ENCODE data around the gene NCS1. TPM values are rescaled to one million over a fixed set of nuclear protein-coding genes. Genes with fewer than 3 reads are reported as not detected.

Gene NCS1
- total RNA-seq, 1 experiment from 2014 or later, result 68.7 TPM

GRCh38 chr9:130267930-130268329 is 95.7 kb downstream of the NCS1 start:
- ChIA-PET RAD21 (ENCODE audit: low non-redundant PET in 1 of 2, low total read pairs in 2 of 2, uncharacterized antibody in 2 of 2, unreplicated experiment in 2 of 2) (no interaction called here), CTCF (no interaction called here), POLR2A (no interaction called here)
- DNase-seq (ENCODE audit: low read depth, low spot score), result no peak
- H3K27ac ChIP-seq (ENCODE audit: low read depth, low read length), result no peak overlapping the region
- no peaks in the 10 kb centered on the region for H3K9me3 ChIP-seq (ENCODE audit: control insufficient read depth in 1 of 2, insufficient read depth in 1 of 2, low read depth in 1 of 2, low read length in 2 of 2)
- H2AFZ ChIP-seq (ENCODE audit: low read depth, low read length, poor library complexity, severe bottlenecking), result no peak overlapping the region
- TF ChIP-seq FOSL1 (IDR thresholded peaks at IDR 0.05; ENCODE audit: low read depth) (no peak), JUND (IDR thresholded peaks at IDR 0.05) (no peak), YY1 (IDR thresholded peaks at IDR 0.05; ENCODE audit: extremely low read depth, insufficient replicate concordance, low read depth, low read length) (no peak), CBX3 (IDR thresholded peaks at IDR 0.05; ENCODE audit: low read depth) (no peak), EGR1 (IDR thresholded peaks at IDR 0.05; ENCODE audit: low read depth) (no peak), RAD21 (IDR thresholded peaks at IDR 0.05; ENCODE audit: low read depth) (no peak), POLR2AphosphoS5 (IDR thresholded peaks at IDR 0.05; ENCODE audit: low read depth, low read length) (no peak), SRF (IDR thresholded peaks at IDR 0.05; ENCODE audit: low read depth) (no peak), MAX (IDR thresholded peaks at IDR 0.05) (no peak), TCF7L2 (IDR thresholded peaks at IDR 0.05; ENCODE audit: borderline replicate concordance, extremely low read depth, insufficient read depth, insufficient read length) (no peak), REST (IDR thresholded peaks at IDR 0.05; ENCODE audit: low read depth) (no peak), EZH2phosphoT487 (IDR thresholded peaks at IDR 0.05; ENCODE audit: borderline replicate concordance) (no peak), ZBTB33 (IDR thresholded peaks at IDR 0.05; ENCODE audit: extremely low read depth, insufficient replicate concordance, low read length) (no peak), POLR2A (IDR thresholded peaks at IDR 0.05; ENCODE audit: borderline replicate concordance, extremely low read depth, insufficient read depth, insufficient read length) (no peak), EZH2 (IDR thresholded peaks at IDR 0.05) (no peak), ELF1 (IDR thresholded peaks at IDR 0.05; ENCODE audit: borderline replicate concordance, low read depth) (no peak)
- H3K36me3 ChIP-seq (ENCODE audit: control insufficient read depth in 1 of 2, insufficient read depth in 2 of 2, low read length in 2 of 2), result no peaks in the 10 kb centered on the region
- no peak for ATAC-seq
- H3K4me2 ChIP-seq (ENCODE audit: low read length), result no peak overlapping the region
- no peaks in the 10 kb centered on the region for H4K20me1 ChIP-seq (ENCODE audit: insufficient read depth)
- H3K27me3 ChIP-seq (ENCODE audit: insufficient read depth, low read length), result peaks cover 4% of the 10 kb centered on the region; the same call in 1 of the 2 replicates
- H3K4me1 ChIP-seq (ENCODE audit: control insufficient read depth in 1 of 2, insufficient read depth in 2 of 2, low read length in 2 of 2), result peaks cover 4 to 9% of the 10 kb centered on the region in 2 experiments; a peak in 3 of 4 replicates
- no peak overlapping the region for H3K9ac ChIP-seq (ENCODE audit: low read length)
- intact Hi-C loops (cut with micrococcal nuclease), result no loop called here
- H3K4me3 ChIP-seq (replicated peaks in 1 of 2; ENCODE audit: low read depth in 1 of 2, low read length in 2 of 2), result no peak overlapping the region
- H3K9me2 ChIP-seq (ENCODE audit: insufficient read depth), result no peaks in the 10 kb centered on the region
- no TSS peak for BruUV-seq (replicated peaks)
- H3K79me2 ChIP-seq (ENCODE audit: insufficient read depth, low read length), result no peaks in the 10 kb centered on the region
